HG03571 (cell line): ENCODE results near the gene FLT4.
"Not testable (repeated sequence)": the region's sequence is repeated elsewhere in the genome, so short reads cannot be mapped to it uniquely, and the experiment has no call there.

Experiments used
- ATAC-seq: cut with Tn5 transposase; IDR thresholded peaks from one replicate; pipeline ENCODE4 v1.9.1; 2021; ENCODE audit not compliant: unreplicated experiment

Gene FLT4

DNA sequence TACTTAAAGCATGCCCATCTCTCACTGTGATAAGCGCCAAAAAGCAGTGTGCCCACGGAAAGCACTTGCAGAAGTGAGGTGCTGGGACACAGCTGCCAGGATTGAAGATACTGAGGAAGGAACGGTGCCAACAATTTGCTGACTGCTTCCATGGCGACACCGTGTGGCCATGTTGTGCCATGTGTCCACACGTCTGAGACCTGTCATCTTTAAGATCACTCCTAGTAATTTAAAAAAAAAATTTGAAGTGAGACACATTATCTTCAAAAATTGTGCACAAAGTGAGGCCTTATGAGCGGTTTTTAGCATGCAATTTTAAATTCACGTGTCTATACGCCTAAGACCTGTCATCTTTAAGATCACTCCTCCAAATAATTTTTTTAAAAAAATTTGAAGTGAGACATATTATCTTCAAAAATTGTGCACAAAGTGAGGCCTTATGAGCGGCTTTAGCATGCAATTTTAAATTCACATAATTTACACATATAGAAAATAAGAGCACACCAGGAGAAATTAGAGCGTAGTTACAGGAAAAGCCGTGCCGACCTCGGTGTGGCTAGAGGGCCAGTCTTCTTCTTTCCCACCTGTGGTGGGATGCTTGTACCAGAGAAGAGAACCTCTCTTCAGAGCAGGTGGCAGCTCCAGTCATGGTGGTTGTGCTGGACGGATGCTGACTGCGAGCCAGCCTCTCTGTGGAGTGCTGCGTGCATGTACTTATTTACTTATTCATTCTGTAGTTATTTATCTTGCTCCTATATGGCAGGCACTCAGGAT is 21.4 kb upstream of the FLT4 start:
- ATAC-seq: no peak

DNA sequence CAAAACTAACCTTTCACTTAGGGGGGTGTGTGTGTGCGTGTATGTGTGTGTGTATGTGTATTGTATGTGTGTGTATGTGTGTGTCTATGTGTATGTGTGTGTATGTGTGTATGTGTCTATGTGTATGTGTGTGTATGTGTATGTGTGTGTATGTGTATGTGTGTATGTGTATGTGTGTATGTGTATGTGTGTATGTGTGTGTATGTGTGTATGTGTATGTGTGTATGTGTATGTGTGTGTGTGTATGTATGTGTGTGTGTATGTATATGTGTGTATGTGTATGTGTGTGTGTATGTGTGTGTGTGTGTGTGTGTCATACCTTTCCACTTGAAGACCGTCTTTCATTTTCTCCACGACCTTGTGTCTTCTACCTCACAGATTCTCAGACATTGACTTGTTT is 20.8 kb upstream of the FLT4 start:
- no peak for ATAC-seq

DNA sequence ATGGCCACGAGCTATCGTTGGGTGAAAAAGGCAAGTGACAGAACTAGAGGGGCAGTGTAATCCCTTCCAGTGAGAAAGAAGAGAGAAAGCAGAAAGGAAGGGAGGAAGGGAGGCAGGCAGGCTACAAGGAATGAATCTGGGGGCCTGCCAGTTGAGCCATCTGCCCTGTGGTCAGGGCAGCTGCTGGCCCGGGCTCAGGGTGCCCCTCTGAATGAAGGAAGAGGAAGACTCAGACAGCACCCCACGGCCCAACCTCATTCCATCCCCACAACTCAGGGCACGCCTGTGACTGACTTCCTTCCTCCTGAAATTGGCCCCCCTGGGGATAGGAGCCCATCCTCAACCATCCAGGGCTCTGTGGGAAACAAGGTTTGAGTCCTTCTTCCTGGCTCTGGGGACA is 20.3 kb upstream of the FLT4 start:
- ATAC-seq: no peak

DNA sequence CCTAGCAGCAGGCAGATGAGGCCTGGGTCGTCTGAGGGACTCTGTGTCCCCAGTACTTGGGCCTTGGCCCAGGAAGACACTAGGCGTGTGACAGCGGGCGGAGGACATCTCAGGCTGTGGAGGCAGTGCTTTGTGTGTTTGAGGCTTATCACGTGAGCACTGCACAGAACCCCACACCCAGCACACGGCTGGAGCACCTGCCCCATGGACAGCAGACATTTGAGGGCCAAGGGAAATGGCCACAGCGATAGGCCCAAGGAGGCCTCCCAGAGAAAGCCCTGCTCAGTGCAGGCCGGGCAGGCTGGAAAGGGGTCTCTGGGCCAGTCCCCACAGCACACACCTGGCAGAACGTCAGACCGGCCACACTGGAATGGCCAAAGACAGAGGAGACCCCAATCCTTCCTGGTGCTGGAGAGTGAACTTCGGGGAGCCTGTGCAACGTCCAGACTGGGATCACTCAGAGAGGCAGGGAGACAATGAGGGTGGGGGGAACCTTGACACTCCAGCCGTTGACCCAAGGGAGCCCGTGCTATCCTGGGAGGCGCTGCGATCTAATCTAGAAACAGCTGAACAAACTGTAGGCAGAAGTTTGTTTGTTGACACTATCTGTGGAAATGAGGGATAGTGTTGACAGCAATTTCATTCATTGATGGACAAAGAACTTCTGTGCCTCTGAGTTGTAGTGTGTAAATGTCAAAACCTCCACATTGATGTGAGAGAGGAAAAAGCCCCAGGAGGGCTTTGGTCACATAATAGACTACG is 19.6 kb upstream of the FLT4 start:
- no peak for ATAC-seq

DNA sequence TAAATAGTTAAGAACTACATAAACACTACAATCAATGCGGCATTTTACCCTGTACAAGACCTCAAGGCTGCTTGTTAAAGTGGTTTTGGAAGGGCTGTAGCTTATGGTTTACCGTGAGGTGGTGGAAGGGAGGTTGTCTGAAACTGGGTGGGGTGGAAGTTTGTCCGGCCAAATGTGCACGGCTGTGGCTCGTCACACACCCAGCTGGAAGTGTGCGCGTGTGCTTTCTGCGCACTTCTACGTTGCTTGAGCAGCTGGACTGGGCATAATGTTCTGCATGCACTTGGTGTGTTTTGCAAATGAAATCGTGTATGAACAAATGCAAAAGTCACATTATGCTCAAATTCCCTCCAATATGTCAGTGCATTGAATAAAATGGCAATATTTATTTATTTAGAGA is 17.4 kb upstream of the FLT4 start:
- ATAC-seq: no peak

DNA sequence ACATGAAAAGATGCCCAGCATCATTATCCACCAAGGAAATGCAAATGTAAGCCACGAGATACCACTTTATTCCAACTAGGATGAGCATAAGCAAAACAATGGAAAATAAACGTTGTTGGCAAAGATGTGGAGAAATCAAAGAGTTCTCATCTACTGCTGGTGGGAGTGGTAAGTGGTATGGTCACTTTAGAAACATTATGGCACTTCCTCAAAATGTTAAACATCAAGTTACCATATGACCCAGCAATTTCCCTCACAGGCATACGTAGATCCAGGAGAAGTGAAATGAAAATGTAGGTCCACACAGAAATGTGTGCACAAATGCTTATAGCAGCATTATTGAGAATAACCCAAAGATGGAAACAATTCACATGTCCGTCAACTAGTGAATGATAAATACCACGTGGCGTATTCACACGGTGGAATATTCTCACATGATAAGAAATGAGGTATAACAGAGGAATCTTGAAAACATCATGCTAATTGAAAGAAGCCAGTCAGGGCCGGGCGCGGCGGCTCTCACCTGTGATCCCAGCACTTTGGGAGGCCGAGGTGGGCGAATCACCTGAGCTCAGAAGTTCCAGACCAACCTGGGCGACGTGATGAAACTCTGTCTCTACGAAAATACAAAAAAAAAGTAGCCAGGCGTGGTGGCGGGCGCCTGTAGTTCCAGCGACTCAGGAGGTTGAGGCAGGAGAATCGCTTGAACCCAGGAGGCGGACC is 16.4 kb upstream of the FLT4 start:
- no peak for ATAC-seq

DNA sequence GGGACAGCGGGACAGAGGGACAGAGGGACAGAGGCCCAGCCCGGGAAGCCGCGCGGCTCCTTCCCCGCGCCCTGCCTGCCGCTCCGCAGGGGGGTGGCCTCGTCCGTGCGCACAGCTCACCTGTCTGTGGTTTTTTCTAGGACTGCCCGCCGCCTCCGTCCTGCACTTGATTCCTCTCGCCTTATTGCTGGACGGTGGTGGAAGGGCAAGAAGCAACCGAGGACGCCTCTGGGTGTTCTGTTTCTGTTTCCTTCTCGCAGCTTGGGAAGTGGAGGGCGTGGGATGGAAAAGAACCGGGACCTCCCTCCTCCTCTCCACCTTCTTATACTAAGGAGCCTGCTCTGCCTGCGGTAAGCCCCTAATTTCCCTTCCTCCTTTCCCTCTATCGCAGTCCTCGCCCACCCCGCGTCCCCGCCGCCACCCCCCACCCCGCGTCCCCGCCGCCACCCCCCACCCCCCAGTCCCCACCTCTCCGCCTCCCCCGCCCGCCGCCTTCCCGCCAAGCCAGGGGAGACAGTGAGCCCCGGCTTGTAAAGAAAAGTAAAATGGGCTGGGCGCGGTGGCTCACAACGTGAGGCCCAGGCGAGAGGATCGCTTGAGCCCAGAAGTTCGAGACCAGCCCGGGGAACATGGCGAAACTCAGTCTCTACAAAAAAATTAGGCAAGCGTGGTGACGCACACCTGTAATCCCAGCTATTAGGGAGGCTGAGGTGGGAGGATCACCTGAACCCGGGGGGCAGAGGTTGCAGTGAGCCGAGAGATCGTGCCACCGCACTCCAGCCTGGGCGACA is 9.6 kb upstream of the FLT4 start:
- no peak for ATAC-seq

DNA sequence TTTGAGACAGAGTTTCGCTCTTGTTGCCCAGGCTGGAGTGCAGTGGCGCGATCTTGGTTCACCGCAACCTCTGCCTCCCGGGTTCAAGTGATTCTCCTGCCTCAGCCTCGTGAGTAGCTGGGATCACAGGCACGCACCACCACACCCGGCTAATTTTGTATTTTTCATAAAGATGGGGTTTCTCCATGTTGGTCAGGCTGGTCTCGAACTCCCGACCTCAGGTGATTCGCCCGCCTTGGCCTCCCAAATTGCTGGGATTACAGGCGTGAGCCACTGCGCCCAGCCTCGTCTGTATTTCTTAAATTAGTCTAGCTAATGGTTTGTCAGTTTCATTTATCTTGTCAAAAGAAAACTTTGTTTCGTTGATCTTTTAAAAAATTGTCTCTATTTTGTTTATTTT is 5.8 kb upstream of the FLT4 start:
- not testable (repeated sequence) for ATAC-seq

DNA sequence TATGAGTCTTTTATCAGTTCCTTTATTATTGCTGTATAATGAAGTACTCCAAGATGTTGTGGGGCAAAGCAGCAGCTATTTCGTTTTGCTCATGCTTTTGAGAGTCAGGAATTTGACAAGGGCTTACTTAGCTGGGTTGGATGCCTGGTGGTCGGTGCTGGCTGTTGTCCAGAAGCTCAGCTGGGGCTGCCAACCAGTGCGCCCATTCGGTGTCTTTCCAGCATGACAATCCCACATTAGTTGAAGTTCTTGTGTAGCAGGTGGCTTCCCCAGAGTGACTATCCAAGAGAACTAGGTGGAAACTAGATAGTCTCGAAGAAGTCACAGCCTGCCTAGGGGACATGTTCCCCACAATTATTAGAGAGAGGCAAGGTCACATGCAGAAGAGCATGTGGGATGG is 3.4 kb upstream of the FLT4 start:
- no peak for ATAC-seq

DNA sequence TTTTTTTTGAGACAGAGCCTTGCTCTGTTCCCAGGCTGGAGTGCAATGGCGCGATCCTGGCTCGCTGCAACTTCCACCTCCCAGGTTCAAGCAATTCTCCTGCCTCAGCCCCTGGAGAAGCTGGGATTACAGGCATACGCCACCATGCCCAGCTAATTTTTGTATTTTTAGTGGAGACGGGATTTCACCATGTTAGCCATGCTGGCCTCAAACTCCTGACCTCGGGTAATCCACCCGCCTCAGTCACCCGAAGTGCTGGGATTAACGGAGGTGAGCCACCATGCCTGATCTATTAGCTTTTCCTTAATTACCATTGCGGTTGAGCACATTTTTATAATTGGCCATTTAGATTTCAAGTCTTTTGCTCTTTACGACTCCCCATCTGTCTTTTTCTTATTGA is 2.9 kb upstream of the FLT4 start:
- no peak for ATAC-seq

DNA sequence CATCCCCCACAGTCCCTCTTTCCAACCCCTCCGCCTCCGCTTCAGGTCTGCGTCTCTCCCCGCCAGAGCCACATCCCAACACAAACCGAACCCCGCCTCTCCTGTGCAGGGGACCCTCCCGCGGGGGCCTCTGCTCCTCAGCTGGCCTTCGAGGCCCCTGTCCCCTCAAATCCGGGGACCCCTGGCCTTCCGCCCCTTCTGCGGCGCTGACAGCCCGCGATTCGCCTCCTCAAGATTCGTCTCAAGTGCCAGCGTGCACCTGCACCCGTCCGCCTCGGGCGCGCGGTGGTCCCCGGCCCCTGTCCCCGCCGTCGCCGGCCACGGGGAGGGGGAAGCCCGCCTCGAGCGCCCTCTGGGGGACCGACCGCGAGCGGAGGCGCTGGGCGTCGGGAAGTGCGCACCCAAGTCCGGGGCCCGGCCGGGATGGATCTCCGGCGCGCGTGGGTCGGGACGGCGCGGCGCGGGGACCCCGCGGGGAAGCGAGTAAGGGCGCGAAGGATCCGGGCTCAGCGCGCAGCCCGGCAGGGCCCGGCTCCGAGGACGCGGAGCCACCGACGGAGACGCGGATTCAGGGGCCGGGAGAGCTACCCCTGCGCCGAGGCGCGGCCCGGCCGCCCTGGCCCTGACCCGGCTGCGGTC is 623 bp downstream of the FLT4 start:
- no peak for ATAC-seq

DNA sequence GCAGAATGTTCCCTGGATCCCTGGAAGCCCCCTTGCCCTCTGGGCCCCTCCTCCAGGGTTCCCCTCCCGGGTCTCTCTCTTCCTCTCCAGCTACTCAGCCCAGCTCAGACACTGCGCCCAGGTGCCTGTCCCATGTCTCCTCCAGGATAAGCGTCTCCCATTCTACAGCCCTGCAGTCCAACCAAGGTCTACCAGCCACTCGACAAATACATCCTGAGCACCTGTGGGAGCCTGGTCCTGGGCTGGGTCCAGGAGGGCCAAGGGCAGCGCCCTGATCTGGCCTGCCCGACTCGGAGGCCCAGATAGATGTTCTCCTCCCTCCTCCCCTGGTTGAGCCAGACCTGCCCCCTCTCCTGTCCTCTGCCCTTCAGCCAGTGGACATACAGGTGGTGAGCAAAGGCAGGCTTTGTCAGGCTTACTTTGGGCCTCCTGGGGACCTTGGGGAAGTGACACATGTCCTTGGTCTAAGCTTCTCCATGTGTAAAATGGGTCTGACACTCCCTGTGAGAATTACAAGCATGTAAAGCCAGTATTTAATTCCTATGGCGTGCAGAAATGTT is 1.4 kb downstream of the FLT4 start:
- ATAC-seq: no peak

DNA sequence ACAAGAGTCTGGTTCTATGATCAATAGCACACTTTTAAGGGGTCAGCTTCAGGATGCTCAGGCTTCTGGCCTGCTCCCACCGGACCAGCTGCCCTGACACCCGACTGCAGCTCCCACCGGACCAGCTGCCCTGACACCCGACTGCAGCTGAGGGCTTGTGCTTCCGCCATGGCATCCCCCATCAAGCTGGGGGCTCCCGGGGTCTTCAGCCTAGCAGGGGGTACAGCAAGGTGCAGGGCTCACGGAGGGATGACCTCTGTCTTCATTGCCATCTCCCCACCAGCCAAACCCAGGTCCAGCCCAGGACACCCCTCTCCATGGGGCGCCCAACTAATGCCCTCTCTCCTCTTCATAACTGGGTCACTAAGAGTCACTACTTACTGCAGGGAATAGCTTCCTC is 1.9 kb downstream of the FLT4 start:
- no peak for ATAC-seq

DNA sequence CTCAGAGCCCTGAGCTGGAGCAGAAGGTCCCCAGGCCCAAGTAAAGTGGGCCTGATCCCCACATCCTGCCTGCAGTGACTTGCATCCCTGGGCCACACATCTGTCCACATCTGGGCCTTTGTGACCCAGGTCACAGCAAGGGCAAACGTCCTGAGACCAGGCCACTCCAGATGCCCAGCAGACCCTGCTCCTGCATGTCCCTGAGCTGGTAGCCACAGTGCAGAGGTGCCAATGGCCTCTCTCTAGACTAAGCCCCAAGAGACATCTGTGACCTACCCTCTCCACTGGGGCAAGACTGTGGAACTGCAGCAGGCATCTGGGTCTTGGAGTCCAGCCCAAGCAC is 2.5 kb downstream of the FLT4 start:
- no peak for ATAC-seq

DNA sequence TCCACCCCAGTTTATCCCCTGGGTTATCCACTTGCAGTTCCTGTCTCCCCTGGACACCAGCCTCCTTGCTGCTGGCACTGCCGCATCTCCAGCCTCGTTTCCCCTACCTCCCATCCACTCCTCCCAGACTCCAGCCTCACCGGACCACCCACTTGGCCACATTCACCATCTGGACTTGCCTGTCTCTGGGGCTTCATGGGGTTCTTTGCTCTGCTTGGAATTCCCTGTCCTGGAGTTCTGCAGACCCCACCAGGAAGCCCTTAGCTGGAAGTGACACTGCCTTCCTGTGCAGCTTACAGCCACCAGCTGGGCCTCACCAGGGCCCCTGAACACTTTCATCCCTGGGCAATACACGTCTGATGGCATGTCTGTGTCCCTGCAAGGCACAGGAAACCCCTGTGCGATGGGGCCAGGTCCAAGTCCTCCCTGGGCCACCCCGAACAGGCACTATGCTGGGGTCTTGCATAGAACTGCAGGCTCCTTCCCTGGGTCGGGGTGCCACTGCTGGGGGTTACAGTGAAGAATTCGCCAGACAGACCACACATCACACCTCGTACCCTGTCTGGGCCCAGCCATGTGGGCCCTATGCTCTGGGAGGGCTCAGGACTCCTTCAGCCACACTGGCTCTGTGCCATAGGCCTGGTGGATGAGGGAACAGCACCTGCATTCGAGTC is 3.0 kb downstream of the FLT4 start:
- no peak for ATAC-seq

DNA sequence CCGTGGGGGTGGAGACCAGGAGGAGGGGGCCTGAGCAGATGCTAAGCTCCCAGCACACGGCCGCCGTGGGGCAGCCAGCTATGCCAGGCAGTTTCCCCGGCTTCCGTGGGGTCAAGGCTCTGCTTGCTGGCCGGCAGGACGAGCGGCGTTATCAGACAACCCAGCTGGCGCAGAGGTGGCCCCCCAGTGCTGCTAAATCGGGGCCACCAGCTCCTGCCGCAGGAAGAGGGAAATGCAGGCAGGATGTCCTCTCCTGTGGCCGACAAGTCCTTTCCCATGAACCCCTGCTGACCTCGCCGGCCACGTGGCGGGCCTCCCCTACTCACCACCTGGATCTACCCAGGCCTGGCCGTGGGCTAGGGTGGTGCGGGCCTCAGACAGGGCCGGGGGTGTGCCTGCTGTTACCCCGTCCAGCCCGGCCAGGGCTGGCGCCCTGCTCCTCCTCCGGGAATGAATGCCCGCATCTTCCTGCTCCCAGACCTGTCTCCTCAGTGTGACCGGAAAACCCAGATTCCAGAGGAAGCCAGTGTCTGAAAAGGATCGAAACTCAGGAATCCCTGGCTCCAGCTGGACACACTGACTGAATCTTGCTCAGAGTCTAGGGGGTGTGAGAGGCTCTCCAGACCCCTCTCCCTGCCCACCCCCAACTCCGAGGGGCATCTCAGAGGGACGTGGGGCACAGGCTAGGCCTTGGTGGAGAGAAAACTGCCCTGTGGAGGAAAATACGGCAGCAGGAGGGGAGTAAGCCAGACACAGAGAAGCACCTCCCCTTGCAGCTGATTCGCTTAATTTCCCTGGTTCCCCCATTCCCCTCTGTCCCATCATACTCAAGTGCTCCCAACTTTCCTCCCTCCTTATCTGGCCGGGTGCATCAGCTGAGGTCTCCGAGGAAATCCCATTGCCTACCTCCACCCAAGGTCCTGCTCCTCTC is 3.9 kb downstream of the FLT4 start:
- ATAC-seq: no peak

DNA sequence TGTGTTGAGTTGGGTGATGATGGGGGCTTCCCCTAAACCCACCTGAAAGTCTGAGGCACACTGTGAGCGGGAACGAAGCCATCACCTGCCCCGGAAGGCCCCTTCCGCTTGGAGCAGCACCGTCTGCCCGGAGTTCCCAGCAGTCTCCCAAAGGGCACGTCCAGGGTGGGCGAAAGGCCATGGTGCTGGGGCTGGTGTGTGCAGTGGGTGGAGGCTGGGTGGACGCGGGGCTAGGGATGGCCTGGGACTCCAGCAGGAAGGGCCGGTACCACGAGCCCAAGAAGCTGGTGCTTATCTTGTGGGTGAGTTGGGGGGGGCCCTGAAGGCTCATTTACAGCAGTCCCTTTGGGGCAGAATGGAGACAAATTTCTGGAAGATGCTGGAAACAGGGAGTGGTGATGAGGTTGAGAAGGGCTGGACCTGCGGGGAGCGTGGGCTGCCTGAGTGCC is 4.6 kb downstream of the FLT4 start:
- ATAC-seq: no peak

DNA sequence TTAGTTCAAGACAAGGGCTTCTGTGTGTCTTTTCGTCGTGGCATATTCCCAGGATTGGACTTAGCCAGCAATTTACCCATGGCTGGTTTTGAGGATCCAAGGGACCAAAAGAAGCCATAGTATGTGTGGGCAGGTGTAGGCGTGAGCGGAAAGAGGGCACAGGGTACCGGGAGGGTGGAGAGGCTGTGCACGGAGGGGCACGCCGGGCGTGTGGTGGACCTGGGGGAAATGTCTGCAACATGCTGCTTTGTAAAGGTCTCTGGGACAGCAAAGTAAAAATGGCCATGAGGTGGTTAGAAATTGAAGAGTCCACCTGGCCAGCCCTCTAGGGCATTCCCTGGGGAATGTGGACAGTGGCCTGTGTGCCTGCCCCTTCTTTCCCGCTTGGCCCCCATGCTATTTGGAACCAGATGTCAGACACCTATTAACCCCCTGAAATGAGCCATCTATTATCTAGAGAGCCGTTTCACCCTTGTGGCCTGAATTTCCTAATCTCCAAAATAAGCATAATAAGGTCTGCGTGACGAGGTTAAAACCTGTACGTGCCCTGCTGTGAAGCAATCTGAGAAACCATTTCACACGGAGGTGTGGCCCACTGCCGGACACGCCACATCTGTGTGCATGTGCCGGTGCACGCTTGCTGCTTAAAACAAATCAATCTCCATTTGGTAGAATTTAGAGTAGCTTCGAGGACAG is 5.1 kb downstream of the FLT4 start:
- ATAC-seq: no peak
